CD4-positive, alpha-beta T cell treated with Interleukin-10 for 1 hour (primary cell): ENCODE measurements around the gene KIAA1217.

Experiments
- DNase-seq: peaks from one replicate; pipeline ENCODE4 v3.0.0-alpha.2; 2020

The KIAA1217 gene

GRCh38 chr10:24515481-24515880 is 306.5 kb downstream of the KIAA1217 start:
- no peak for DNase-seq

DNA sequence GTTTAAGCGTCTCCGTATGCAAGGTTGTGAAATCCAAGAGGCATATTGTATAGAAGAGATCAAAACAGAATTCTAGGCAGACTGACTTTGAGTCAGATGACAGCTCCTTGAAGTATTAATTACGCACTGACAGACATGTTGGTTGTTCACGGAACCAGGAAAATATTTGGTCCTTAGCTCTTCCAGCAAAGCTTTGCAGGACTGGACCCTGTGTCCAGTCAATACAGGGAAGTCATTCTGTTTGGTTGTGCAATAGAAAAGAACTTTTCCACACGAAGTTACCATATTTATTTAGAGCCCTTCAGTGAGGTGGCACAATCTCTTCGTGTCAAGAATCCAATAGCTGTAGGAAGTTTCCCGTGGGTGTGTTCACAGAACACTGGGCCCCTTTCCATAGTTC is 309.5 kb downstream of the KIAA1217 start:
- DNase-seq, result no peak

DNA sequence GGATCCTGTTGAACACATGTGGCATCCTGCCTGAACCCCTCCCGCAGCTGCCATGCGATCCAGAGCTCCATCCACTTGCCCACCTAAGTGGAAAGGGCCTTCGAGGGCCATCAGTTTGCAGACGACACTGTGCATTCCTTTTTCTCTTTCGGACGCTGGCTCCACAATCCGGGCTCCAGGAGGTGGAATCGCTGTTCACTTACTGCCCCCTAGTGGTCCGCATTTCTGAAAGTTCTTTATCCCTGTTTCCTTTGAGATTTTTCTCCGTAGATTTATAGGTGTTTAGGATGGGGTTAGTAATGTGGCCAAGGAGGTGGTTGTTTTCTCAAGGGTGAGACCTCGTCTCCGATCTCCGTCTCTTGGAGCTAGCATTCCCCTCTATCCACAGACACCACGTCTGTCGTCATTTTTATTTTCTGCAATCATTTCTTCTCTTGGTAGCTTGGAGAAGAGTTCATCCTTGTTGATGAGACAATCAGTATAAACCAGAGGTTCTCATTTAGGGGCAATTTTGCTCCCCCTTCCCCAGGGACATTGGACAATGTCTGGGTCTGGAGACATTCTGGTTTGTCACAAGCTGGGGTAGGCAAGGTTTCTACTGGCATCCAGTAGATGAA is 310.2 kb downstream of the KIAA1217 start:
- DNase-seq, result peak; percentile 19

DNA sequence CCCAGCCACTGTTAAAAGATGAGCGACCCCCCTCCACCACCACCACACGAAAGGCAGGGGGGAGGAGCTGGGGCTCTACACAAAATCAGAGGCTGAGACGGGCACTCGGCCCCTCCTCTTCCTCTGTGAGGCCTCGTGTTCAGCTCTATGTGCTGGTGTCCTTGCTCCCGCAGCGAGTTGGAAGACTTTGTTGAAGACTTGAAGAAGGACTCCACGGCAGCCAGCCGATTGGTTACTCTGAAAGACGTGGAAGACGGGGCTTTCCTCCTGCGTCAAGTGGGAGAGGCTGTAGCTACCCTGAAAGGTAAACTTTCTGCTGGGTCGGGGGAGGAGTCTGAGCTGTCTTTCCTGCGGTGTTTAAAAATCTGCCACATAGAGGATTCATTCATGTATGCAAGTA is 311.0 kb downstream of the KIAA1217 start:
- peak; percentile 36 for DNase-seq

DNA sequence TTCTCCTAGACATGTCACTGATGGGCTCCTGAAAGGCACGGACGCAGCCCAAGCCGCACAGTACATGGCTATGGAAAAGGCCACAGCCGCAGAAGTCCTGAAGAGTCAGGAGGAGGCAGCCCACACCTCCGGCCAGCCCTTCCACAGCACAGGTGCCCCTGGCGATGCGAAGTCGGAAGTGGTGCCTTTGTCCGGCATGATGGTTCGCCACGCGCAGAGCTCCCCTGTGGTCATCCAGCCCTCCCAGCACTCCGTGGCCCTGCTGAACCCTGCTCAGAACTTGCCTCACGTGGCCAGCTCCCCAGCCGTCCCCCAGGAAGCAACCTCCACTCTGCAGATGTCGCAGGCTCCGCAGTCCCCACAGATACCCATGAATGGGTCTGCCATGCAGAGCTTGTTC is 315.4 kb downstream of the KIAA1217 start:
- DNase-seq, result no peak

DNA sequence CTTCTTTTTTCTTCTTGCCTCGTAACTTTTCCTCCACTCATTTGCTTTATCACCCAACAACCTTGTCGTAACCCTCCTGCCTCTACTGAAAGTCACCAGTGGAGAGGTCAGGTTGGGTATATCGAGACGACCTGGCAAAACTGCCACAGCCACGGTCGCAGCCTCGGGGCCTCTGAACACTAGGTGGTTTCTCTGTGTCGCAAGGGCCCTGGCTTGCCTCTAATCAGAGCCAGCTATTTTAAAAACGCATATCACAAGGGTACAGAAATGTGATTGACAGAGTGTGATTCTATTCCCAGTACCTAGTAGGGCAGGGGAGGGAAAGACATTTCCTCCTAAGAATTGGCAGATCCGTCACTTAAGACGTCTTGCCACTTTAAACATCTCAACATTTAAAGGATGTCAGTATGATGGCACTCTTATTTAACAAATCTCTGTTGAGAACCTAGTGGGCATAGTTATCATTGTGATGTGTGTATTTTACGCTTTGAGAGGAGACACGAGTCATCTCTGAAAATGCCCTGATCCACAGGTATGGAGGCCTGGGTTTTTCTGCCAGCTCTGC is 317.2 kb downstream of the KIAA1217 start:
- DNase-seq, result no peak

DNA sequence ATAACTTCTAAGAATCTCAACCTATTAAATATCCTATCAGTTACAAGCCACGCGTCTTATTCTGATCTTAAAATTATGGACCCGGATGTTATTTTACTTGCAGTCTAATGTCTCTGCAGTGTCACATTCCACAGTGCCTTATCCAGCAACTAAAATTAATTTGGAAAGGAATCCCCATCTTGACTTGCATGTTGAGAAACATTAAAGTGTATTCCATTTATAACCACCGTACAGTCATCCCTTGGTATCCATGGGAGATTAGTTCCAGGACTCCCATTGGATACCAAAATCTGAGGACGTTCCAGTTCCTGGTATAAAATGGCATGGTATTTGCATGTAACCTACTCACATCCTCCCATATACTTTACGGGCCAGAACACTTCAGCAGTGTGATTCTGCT is 320.0 kb downstream of the KIAA1217 start:
- DNase-seq, result no peak

- no peak for DNase-seq
These were observed 322.5 kb downstream of the KIAA1217 start for GRCh38 chr10:24531439-24531838.

- no peak for DNase-seq
These were observed 325.0 kb downstream of the KIAA1217 start for GRCh38 chr10:24533981-24534380.

GRCh38 chr10:24536636-24537035 is 327.7 kb downstream of the KIAA1217 start:
- no peak for DNase-seq

- DNase-seq, result no peak
These were observed 332.4 kb downstream of the KIAA1217 start for GRCh38 chr10:24541239-24541753.

DNA sequence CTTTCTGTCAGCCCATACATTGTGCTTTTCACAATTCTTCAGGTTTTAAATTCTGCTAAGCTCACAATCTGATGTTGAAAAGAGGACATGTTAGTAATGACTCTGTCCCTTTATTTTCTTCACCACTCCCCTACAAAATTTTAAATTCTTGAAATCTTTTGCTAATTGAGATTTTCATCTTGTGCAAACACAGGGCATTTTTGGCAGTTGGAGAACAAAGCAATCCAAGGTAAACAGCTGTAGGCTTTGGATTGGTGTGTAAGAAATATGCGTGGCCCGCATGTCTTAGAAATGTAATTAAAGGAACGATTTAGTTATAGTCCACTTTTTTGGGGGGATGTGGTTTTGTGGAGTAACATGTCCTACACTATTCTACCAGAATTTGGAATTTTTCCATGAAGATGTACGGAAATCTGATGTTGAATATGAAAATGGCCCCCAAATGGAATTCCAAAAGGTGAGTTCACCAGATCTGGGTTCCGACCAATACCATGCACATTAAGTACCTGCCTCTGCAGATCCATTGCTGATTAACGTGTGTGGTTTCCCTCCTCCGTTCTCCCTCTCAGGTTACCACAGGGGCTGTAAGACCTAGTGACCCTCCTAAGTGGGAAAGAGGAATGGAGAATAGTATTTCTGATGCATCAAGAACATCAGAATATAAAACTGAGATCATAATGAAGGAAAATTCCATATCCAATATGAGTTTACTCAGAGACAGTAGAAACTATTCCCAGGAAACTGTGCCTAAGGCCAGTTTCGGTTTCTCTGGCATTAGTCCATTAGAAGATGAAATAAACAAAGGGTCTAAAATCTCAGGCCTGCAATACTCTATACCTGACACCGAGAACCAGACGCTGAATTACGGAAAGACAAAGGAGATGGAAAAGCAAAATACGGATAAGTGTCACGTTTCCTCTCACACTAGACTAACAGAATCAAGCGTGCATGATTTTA is 333.7 kb downstream of the KIAA1217 start:
- DNase-seq, result no peak

GRCh38 chr10:24544776-24545175 is 335.8 kb downstream of the KIAA1217 start:
- no peak for DNase-seq

DNA sequence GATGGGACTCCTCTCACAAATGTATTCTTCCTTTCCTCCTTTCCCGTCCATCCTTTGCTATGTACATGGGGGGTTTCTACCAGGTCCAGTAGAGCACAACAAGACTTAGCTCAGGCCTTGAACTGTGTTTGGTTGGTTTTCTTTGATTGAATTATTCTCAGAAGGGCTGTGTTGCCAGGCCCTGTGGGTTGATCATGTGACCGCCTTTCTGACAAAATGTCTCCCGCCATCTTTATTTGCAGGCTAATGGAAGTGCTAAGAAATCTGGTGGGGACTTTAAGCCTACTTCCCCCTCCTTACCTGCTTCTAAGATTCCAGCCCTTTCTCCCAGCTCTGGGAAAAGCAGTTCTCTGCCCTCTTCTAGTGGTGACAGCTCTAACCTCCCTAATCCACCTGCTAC is 336.6 kb downstream of the KIAA1217 start:
- no peak for DNase-seq

GRCh38 chr10:24550680-24551079 is 341.7 kb downstream of the KIAA1217 start:
- no peak for DNase-seq

DNA sequence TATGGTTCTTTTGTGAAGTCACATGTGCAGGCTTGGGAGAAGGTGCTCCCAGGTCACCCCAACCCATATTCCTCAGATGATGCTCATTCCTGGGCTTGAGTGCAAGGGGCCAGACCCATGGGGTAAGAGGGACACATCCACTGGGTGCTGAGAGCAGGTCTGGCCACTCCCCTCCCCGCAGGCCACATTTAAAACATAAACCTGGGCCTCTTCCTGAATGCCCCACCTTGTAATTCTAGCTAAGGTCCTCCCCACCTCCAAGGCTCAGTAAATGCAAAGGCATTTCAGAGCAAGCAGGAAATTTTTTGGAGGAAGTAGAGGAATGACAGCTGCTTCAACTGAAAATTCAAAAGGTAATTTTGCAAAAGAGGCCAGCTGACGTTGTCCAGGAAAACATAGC is 342.2 kb downstream of the KIAA1217 start:
- DNase-seq, result no peak

GRCh38 chr10:24552346-24553016 is 343.5 kb downstream of the KIAA1217 start:
- DNase-seq, result no peak

DNA sequence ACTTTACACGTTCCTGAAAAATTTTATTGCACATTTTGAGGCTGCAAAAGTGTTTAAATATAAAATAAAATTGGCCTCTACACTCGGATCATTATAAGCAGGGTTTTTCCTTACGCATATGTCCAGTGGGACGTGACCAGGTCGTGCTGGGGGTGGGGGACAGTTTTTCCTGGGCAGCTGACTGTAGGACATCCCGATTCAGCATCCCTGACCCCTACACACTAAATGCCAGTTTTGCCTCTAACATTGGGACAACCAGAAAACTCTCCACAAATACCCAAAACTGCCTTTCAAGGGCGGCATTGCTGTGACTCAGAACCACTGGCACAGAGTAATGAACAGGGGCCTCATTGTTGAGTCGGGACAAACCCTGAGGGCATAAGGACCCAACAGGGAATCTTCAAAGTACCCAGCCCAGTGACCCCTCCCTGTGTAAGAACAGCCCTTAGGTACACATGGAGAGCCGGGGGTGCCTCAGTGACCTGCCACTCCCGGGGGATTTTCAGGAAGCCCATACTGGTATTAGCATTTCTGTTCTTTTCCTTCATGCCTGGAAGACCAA is 344.2 kb downstream of the KIAA1217 start:
- DNase-seq, result no peak

GRCh38 chr10:24554036-24554435 is 345.1 kb downstream of the KIAA1217 start:
- DNase-seq, result no peak

DNA sequence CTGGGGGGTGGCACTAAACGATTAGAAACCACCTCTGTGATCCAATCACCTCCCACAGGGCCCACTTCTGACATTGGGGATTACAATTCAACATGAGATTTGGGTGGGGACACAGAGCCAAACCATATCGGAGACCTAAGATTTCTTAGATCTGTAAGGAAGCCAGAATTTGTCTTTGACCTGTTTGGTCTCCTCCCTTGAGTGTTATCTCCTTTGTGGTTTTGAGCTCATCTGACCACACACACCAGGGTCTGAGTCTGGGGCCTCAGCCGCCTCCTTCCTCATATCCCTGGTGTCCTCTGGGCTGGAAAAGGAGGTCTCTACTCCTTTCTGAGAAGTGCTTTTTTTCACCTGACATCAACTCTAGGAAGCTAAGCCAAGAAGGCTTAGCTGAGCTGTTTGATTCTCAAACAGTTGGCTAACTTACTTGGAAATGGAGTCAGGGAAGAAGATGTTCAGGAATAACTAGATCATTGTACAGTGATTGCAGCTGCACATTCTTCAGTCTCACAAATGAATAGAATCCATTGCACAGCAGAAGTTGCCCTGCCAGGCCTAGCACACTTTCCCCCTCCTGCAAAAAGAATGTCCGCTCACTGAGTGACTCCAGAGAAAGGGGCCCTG is 347.3 kb downstream of the KIAA1217 start:
- DNase-seq, result no peak

- peak; percentile 31 for DNase-seq
These were observed 348.1 kb downstream of the KIAA1217 start for GRCh38 chr10:24556750-24557742.
